HepG2 (cell line): ENCODE results near the gene POLE3. TPM values are rescaled to one million over a fixed set of nuclear protein-coding genes. Genes with fewer than 3 reads are reported as not detected.

Source experiments
- ATF2 ChIP-seq: sonication (generic); formaldehyde crosslinking; IDR thresholded peaks from 2 replicates; pipeline ENCODE4 v1.4.0; 2020; ENCODE audit warnings: missing genetic modification reagents
- BCL6 ChIP-seq: IDR thresholded peaks from 2 replicates; pipeline ENCODE4 v1.6.1; 2016; ENCODE audit warnings: missing genetic modification reagents, missing compliant biosample characterization
- CBX1 ChIP-seq: IDR thresholded peaks from one replicate; pipeline ENCODE4 v1.6.1; 2016; ENCODE audit warnings: antibody characterized with exemption, low read depth
- CCAR2 ChIP-seq: fragments of 200-400 bp; formaldehyde crosslinking; optimal IDR thresholded peaks from 2 replicates; pipeline ENCODE3; 2018; ENCODE audit warnings: low read depth, mild to moderate bottlenecking, low read length, moderate library complexity
- NFE2 ChIP-seq: sonication (generic); formaldehyde crosslinking; IDR thresholded peaks from 2 replicates; pipeline ENCODE4 v1.4.0; 2020; ENCODE audit warnings: missing genetic modification reagents
- PRDM15 ChIP-seq: sonication (generic); formaldehyde crosslinking; IDR thresholded peaks from 2 replicates; pipeline ENCODE4 v1.4.0; 2020; ENCODE audit warnings: missing genetic modification reagents
- SOX5 ChIP-seq: IDR thresholded peaks from 2 replicates; pipeline ENCODE4 v1.6.1; 2016; ENCODE audit warnings: borderline replicate concordance
- ZBTB37 ChIP-seq: sonication (generic); formaldehyde crosslinking; IDR thresholded peaks from 2 replicates; pipeline ENCODE4 v1.4.0; 2020; ENCODE audit warnings: mild to moderate bottlenecking, missing genetic modification reagents
- ZFP90 ChIP-seq: sonication (generic); formaldehyde crosslinking; IDR thresholded peaks from 2 replicates; pipeline ENCODE4 v1.8.0; 2022; ENCODE audit warnings: missing genetic modification reagents, mild to moderate bottlenecking, inconsistent platforms, borderline replicate concordance
- ZNF101 ChIP-seq: sonication (generic); formaldehyde crosslinking; IDR thresholded peaks from 2 replicates; pipeline ENCODE4 v1.4.0; 2020; ENCODE audit warnings: mild to moderate bottlenecking, low read depth, missing genetic modification reagents, borderline replicate concordance
- ZNF280D ChIP-seq: sonication (generic); formaldehyde crosslinking; IDR thresholded peaks from 2 replicates; pipeline ENCODE4 v1.5.1; 2020; ENCODE audit warnings: mild to moderate bottlenecking, missing genetic modification reagents
- ZNF512 ChIP-seq: sonication (generic); formaldehyde crosslinking; IDR thresholded peaks from 2 replicates; pipeline ENCODE4 v1.4.0; 2020; ENCODE audit warnings: mild to moderate bottlenecking, missing genetic modification reagents
- ZNF607 ChIP-seq: sonication (generic); formaldehyde crosslinking; IDR thresholded peaks from 2 replicates; pipeline ENCODE4 v1.5.1; 2020; ENCODE audit warnings: missing genetic modification reagents, mild to moderate bottlenecking, borderline replicate concordance
- ZNF616 ChIP-seq: sonication (generic); formaldehyde crosslinking; IDR thresholded peaks from 2 replicates; pipeline ENCODE4 v1.5.0; 2020; ENCODE audit warnings: low read depth, mild to moderate bottlenecking, missing genetic modification reagents
- ZNF770 ChIP-seq: sonication (generic); formaldehyde crosslinking; IDR thresholded peaks from 2 replicates; pipeline ENCODE4 v1.5.0; 2020; ENCODE audit warnings: mild to moderate bottlenecking, missing genetic modification reagents
- polyA plus RNA-seq, 8 experiments: library from polyadenylated mRNA; depleted of rRNA in 3 of 8; stranded (reverse) in 7 of 8; unstranded in 1 of 8; fragments of >200 nt; fragmentation: Illumina TruSeq in 4 of 8; extraction: Trizol in 4 of 8; gene quantifications; 2 replicates each; pipeline versions ENCODE4 v1.2.1 to v1.2.3, GENCODE V29; 2011 to 2016; ENCODE audit warnings: low read depth in 4 of 8, missing spikeins in 1 of 8, mixed read lengths in 1 of 8; ENCODE audit not compliant: insufficient read depth in 1 of 8
- total RNA-seq, 5 experiments: library from RNA; depleted of rRNA; stranded (reverse); fragments of >200 nt; fragmentation: Illumina TruSeq; extraction: Trizol; gene quantifications; 2 replicates each; pipeline ENCODE4 v1.2.3, GENCODE V29; 2016; ENCODE audit warnings: low read depth in 1 of 5

The POLE3 gene
- total and polyA plus RNA-seq, 2 of the 13 experiments (the other 11 are each of a cell fraction or from before 2014, with no cell fraction given): 36.0 to 77.2 TPM

- TF ChIP-seq SOX5 (CRISPR knock-in tag) (peak; percentile 74; the same call in 1 of the 2 replicates), ZNF512 (CRISPR knock-in tag) (no peak), NFE2 (CRISPR knock-in tag) (no peak), ZNF101 (CRISPR knock-in tag) (no peak), CBX1 (no peak), CCAR2 (no peak), ZNF607 (CRISPR knock-in tag) (peak; percentile 64), ZNF280D (CRISPR knock-in tag) (no peak), ZNF770 (CRISPR knock-in tag) (no peak), ZFP90 (CRISPR knock-in tag) (peak; percentile 67; the same call in 1 of the 2 replicates), PRDM15 (CRISPR knock-in tag) (no peak), ATF2 (CRISPR knock-in tag) (peak; percentile 77), ZNF616 (CRISPR knock-in tag) (no peak), ZBTB37 (CRISPR knock-in tag) (peak; percentile 61; the same call in 1 of the 2 replicates), BCL6 (CRISPR knock-in tag) (peak; percentile 72)
Measured at GRCh38 chr9:113387560-113388230, 22.8 kb downstream of the POLE3 start (continued).
